Measurements from ENCODE around the gene ITGB2.

GRCh38 chr21:44853601-44854390 is 66.9 kb downstream of the ITGB2 start:
- TF ChIP-seq, protein P1, sequence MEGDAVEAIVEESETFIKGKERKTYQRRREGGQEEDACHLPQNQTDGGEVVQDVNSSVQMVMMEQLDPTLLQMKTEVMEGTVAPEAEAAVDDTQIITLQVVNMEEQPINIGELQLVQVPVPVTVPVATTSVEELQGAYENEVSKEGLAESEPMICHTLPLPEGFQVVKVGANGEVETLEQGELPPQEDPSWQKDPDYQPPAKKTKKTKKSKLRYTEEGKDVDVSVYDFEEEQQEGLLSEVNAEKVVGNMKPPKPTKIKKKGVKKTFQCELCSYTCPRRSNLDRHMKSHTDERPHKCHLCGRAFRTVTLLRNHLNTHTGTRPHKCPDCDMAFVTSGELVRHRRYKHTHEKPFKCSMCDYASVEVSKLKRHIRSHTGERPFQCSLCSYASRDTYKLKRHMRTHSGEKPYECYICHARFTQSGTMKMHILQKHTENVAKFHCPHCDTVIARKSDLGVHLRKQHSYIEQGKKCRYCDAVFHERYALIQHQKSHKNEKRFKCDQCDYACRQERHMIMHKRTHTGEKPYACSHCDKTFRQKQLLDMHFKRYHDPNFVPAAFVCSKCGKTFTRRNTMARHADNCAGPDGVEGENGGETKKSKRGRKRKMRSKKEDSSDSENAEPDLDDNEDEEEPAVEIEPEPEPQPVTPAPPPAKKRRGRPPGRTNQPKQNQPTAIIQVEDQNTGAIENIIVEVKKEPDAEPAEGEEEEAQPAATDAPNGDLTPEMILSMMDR (IDR thresholded peaks at IDR 0.05; ENCODE audit: low read length), result no peak
- TF ChIP-seq EZH2 (IDR thresholded peaks at IDR 0.05; ENCODE audit: borderline replicate concordance, low read length), result no peak

Measured in OCI-LY1 (cell line).